HG03354 (cell line): ENCODE measurements around the gene TP53INP2.
"Not testable (repeated sequence)": the region's sequence is repeated elsewhere in the genome, so short reads cannot be mapped to it uniquely, and the experiment has no call there.

Source experiments
- ATAC-seq: cut with Tn5 transposase; IDR thresholded peaks from one replicate; pipeline ENCODE4 v1.9.1; 2021; ENCODE audit warnings: mild to moderate bottlenecking; ENCODE audit not compliant: unreplicated experiment, poor library complexity, severe bottlenecking

TP53INP2 gene

DNA sequence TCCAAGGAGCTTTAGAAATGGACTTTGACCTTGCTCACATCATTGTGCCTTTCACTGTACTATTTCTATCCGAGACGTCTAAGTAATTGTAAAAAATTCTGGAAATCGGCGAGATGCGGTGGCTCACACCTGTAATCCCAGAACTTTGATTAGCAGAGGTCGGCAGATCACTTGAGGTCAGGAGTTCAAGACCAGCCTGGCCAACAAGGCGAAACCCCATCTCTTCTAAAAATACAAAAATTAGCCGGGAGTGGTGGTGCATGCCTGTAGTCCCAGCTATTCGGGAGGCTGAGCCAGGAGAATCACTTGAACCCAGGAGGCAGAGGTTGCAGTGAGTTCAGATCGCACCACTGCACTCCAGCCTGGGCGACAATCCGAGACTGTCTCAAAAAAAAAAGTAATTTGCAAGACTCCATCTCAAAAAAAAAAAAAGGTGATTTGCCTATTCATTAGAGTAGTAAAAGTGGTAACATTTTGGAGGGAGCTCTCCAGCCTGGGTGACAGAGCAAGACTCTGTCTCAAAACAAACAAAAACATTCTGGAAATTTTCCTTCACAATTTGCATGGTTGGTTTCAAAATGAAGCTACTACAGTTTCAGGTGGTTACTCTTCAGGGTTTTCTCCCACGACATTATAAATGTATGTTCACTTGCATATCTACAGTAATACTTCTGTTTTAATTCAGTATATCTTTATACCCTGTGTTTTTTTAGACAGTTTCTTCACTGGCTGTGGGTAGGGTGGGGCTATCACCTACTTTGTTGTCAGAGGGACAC lies 15.3 kb downstream of the TP53INP2 start:
- ATAC-seq: peak; percentile 92

DNA sequence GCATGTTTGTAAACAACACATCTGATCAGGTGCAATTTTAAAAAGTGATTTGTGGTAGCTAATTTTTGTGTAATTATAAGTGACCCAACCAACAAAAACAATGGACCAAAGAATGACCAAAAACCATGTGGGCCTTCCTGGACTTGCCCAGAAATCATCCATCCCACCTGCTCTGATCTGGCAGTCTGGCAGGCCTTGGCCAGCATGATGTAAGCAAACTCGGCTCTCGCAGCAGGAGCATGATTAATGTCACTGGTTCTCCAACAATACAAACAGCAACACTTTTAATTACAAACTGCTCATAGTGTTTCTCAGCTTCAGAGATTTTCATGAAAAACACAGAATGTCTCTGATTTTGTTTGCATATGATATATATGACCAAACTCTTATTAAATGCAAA lies 16.1 kb downstream of the TP53INP2 start:
- no peak for ATAC-seq

DNA sequence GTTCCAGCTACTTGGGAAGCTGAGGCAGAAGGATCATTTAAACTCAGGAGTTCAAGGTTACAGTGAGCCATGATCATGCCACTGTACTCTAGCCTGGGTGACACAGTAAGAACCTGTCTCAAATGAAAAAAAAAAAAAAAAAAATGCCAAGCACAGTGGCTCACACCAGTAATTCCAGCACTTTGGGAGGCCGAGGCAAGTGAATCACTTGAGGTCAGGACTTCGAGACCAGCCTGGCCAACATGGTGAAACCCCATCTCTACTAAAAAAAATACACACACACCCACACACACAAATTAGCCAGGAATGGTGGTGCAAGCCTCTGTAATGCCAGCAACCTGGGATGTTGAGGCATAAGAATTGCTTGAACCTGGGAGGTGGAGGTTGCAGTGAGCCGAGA lies 18.4 kb downstream of the TP53INP2 start:
- ATAC-seq: not testable (repeated sequence)

DNA sequence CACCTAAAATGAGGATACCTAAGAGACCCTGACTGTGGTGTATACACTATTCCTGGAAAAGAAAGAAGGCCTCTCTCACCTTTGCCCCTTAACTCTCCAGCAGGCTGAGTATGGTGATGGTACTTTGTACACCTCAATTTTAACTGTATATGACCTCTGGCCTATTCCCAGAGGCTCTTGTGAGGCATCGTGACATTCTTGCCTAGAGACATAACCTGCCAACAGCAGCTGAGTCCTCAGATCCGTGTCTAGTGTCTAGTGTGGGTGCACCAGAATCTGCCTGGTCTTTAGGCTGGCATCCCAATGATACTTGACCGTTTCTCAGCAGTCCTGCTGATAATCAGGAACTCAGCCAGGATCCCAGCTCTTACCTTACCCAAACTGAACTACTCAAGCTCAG lies 20.0 kb downstream of the TP53INP2 start:
- no peak for ATAC-seq

DNA sequence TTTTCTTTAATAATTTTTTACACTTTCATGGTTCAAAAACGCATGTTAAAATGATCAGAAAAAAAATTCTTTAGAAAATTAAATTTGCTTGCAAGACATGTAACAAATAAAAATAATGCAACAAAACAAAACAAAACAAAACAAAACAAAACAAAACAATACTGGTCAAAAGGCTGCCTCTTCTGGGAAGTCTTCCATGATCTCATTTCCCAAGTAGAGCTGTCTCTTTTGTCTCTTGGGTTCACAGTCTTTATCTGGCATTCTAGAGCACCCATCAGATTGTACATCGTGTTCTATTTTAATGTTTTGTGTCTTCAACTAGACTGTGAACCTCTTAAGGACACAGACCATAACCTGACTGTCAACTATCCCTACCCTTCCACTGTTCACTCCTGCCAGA lies 25.3 kb downstream of the TP53INP2 start:
- no peak for ATAC-seq

DNA sequence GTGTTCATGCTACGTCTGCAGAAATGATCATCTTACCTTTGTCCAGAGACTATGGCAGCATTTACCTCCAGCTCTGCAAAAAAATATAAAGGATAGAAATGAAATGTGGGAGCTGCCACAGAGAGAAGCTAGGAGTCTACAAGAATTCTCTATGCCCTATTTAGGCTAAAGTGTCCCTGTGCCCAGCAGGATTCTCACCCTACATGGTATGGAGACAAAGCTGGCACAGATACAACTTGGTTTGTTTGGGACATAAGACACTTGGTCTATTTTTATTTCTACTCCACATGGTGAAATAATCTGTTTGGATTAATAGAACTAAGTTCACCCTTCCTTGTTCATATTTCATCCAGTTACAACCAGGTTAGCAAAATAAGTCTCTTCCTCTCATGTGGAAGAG lies 28.4 kb downstream of the TP53INP2 start:
- ATAC-seq: no peak

DNA sequence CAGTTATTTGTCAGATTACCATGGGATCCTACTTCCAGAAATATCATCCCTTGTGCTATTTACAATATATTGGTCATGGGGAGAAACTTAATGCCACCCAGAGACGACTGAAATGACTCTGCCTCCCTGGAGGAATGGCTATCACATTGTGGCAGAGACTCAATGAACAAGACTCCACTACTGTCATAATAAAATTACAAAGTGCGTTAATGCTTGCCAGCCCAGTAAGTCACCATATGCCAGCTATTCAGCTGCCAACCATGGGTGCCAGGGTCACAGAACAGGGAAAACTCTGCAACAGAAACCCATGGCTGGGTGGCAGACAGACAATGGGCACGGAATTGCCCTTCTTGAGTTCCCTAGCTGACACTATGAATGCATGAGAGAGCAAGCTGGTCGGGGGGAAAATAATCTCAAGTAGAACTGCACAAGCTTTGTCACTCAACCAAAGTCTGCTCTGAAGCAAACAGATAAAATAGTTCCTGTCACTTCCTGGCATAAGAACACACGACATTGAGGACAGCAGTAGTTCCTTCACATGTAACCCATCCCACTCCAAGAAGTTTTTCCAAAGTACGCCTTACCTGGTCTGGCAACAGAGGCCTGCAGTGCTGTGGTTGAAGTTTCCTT lies 32.1 kb downstream of the TP53INP2 start:
- ATAC-seq: no peak

DNA sequence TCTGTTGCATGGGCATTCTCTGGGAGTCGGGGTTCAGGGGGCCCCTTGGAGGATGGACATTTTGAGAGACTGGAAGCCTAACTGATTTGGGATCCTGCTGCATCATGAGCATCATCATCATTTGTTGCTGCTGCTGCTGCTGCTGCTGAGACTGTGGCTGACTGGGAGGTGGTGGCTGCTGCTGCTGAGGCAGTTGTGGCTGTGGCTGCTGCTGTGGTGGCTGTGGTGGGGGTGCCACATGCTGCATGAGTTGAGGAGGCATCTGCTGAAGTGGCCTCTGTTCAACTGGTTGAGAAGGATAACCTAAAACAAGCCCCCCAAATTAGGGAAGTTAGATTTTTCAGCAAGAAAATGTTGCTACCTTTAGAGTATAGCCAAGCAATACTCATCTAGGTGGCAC lies 38.9 kb downstream of the TP53INP2 start:
- ATAC-seq: no peak

DNA sequence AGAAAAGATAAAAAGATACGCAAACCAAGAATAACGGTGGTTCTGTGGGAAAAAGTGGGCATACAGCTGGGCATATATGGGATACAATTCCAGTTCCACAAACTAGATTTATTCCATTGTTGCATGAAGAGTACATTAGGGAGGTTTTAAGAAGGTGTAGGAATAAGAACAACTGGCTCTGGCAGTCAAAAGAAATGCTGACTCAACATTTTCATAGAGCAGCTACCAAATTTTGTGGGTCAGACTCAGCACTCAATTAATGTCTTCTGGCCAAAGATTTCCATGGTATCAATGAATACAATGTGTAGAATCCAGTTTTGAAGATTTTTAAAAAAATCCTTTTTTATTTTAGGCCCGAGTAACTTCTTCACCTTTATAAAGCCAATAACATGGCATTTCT lies 40.2 kb downstream of the TP53INP2 start:
- ATAC-seq: no peak

DNA sequence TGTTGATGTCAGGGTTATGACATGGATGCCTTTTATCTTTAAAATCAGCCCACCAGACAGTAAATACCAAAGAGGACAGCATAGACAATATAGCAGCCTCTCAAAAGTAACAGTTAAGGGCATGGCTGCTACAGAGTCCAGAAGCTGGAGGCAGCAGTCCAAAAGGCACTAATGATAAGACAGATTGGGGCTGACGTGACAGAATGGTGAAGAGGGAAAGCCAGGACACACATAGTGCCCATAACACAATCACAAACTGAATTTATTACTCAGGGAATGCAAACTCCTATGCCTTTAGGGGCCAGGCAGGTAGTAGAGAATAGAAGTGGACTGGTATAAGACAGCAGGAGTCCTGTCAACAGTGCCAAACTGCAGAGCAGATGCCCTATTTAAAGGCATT lies 40.7 kb downstream of the TP53INP2 start:
- no peak for ATAC-seq

DNA sequence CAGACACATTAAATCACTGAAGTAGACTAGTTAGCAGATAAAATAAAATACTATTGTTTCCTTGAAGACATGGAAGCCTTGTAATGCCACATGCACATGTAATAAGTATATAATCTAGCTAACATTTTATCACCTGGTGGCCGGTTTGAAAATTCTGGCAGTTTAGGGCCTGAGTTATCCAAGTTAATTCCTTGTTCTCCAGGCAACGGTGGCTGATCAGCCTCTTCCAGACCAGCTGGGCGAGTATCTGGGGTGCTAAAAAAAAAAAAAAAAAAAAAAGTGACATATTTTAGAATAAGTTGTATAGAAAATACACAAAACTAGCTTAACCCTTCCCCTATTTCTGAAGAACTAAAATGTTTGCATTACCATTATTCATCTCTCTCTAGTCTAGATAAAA lies 42.5 kb downstream of the TP53INP2 start:
- ATAC-seq: no peak

DNA sequence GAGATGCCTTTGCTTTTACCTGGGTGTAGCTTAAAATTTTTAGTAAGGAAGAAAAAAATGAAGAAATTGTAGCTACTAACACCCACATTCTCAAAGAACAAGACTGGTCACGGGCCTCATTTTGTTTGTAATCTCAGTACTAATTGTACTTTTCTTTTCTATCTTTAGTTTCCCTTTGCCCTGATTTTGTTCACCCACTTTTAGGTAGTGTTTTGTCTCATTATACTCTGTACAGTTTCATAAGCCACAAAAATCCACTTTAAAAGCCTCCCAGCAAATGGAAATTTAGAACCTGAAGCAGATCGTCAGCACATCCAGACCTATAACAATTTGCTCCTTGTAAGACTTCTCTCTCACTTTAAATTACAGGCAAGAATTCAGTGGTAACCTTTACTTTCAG lies 43.3 kb downstream of the TP53INP2 start:
- ATAC-seq: no peak

DNA sequence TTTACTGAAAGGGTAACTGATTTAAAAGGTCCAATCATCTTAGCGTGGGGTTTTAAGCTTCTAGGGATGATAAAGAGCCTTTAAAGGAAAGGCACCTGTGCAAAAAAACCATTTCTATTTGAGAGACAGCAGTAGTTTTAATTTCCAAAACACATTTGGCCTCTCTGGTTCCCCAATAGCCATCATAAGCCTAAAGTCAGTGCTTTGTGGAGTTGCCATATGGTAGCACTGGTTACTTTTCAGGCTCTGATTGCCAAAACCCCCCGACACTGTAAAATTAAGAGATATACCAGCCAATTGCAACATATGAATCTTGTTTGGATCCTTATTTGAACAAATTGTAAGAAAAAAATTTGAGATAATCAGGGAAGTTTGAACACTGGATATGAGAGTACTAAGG lies 44.6 kb downstream of the TP53INP2 start:
- no peak for ATAC-seq

DNA sequence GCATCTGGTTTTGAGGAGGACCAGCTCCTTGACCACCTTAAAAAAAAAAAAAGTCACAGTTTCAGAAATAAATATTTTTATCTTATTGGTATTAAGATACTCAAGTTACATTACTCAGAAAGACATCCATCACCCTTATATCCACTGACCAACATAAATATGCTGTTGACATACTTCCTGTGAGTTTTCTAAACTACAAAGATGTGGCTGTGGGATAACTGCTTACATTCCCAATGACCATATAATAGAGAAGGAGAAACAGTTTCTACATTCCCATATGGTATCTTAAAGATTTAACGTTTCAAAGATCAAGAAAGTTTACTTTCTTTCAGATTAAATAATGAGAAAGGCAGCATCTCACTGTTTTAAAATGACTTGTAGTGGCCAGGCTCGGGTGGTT lies 46.3 kb downstream of the TP53INP2 start:
- ATAC-seq: no peak

DNA sequence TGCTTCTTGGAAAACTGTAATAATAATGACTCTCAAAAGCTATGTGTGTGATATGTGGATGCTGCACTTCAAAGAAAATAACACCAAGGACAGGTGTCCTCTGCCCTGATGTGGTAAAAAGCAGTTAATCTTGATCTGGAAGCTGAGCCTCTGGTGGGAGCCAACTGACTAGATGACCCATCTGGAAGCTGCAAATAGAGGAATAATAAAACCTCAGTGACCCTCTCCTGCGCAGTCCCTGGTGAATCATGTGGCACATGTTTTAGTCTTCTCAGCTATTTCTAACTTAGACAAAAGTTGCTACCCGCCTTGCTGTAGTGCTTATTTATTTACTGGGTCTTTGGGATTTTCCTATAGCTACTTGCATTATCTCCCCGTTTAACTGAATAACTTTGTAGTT lies 47.3 kb downstream of the TP53INP2 start:
- ATAC-seq: no peak

DNA sequence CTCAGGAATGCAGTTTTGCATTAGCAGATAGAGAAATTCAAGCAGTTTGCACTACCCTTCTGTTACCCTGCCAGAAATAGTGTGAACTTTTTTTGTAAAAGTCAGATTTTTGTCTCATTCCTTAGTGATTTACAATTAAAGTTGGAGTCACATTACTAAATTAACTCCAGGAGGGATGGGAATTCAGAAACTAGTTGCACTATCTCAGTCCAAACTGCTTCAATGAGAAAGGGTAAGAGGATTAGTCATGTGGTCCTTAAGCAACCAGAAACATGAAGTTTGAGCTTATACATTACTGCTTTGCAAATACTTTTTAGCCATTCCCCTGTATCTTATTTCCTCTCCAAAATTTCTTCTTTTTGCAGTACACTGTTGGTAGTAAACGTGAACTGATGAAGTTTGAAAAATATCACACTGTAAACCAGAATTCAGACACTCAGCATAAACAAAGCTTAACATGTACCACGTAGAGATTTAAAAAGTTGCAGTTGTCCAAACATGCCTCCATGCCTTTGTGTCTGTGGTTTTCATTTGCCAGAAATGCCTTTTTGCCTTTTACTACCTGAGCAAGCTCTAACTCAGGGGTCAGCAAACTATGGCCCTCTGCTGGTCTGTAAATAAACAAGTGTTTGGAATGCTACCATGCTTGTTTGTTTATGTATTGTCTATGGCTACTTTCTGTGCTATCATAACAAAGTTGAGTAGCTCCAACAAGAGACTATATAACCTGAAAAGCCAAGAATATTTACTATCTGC lies 49.7 kb downstream of the TP53INP2 start:
- no peak for ATAC-seq

DNA sequence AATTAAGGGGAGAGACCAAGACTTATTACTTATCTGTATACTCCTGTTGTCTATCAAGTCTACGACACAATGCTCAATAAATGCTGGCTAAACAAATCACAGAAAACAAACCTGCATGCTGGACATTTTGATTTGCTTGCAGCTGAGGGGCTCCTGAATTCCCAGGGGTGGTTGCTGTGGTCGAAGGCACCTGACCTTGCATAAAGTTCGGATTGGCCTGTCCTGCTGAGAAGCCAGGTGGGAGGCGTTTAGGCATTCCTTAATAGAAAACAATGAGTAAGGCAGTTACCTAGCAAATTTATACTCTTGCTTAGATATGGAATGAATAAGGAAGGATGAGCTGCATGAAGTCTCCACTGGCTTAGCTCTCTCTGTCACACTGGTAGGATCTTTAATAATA lies 50.5 kb downstream of the TP53INP2 start:
- ATAC-seq: no peak

DNA sequence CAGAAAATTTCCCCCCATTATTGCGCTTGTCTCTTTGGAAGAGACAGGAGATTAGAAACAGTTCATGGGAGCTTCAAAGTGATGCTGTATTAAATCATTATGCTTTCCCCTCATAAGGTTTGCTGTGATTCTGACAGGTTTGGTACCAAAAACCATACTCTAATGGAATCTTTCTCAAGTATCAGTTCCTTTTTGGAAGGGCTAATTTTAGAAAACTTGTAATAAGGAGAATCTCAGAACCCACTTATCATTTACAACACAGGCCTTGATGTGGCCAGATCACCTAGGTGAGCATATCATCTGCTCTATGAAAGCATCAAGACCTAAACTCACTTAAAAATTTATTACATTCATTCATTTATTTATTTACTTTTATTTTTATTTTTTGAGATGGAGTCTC lies 51.2 kb downstream of the TP53INP2 start:
- no peak for ATAC-seq

DNA sequence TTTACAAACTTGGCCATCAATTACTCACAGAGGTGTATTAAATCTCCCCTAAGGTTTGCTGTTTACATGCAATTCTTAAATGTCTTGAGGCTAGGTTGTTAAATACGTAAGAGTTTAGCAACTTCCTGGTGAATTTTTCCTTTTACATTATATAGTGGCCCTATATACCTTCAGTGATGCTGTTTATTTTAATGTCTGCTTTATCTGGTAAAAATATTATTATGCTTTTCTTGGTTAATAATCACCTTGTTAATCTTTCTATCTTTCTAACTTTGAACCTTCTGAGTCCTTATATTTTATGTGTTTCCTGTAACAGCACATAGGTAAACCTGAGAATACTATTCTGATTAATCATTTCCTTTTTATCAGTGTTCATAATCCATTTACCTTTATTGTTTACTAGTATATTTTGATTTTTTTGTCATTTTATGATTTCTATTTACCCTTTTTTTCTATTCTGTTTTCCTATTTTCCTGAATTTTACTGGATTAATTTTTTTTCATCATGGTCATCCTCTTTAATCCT lies 57.9 kb downstream of the TP53INP2 start:
- no peak for ATAC-seq
